H9 (cell line): ENCODE data around the gene ST3GAL5. TPM values are rescaled to one million over a fixed set of nuclear protein-coding genes. Genes with fewer than 3 reads are reported as not detected.

Experiments used
- DNase-seq: peaks from one replicate; pipeline ENCODE4 v3.0.0-alpha.2; 2017
- H2AFZ ChIP-seq: one replicate; pipeline ENCODE4 v1.6.1; 2013; ENCODE audit warnings: mild to moderate bottlenecking, low read length, control low read depth, moderate library complexity
- H2AK5ac ChIP-seq: 2 replicates; pipeline ENCODE4 v1.6.1; 2013; ENCODE audit warnings: low read length, control low read depth, mixed read lengths; ENCODE audit not compliant: insufficient read length
- H2BK120ac ChIP-seq: one replicate; pipeline ENCODE4 v1.6.1; 2013; ENCODE audit warnings: low read depth, mild to moderate bottlenecking, low read length, control low read depth, inconsistent platforms; ENCODE audit not compliant: poor library complexity, severe bottlenecking
- H2BK12ac ChIP-seq: 2 replicates; pipeline ENCODE4 v1.6.1; 2013; ENCODE audit warnings: low read length, control low read depth, mixed read lengths, low read depth; ENCODE audit not compliant: insufficient read length
- H2BK15ac ChIP-seq: 2 replicates; pipeline ENCODE4 v1.6.1; 2013; ENCODE audit warnings: low read depth, low read length, control low read depth
- H2BK20ac ChIP-seq: one replicate; pipeline ENCODE4 v1.6.1; 2013; ENCODE audit warnings: low read depth, mild to moderate bottlenecking, low read length, control low read depth, inconsistent platforms; ENCODE audit not compliant: poor library complexity, severe bottlenecking
- H2BK5ac ChIP-seq: 2 replicates; pipeline ENCODE4 v1.6.1; 2013; ENCODE audit warnings: low read length, control low read depth, mixed read lengths; ENCODE audit not compliant: insufficient read length
- H3K14ac ChIP-seq: 2 replicates; pipeline ENCODE4 v1.6.1; 2013; ENCODE audit warnings: low read length, control low read depth; ENCODE audit not compliant: insufficient read depth
- H3K18ac ChIP-seq: 2 replicates; pipeline ENCODE4 v1.6.1; 2013; ENCODE audit warnings: low read depth, mild to moderate bottlenecking, mixed read lengths, low read length, control low read depth; ENCODE audit not compliant: insufficient read length
- H3K23ac ChIP-seq: 2 replicates; pipeline ENCODE4 v1.6.1; 2013; ENCODE audit warnings: low read length, control low read depth, mixed read lengths, low read depth; ENCODE audit not compliant: insufficient read length
- H3K23me2 ChIP-seq: 2 replicates; pipeline ENCODE4 v1.6.1; 2013; ENCODE audit warnings: low read depth, mild to moderate bottlenecking, mixed read lengths, low read length, control low read depth; ENCODE audit not compliant: insufficient read length, poor library complexity, severe bottlenecking
- H3K27ac ChIP-seq: 2 replicates; pipeline ENCODE4 v1.5.1; 2013; ENCODE audit warnings: low read length, control low read depth, mixed read lengths, low read depth; ENCODE audit not compliant: insufficient read length
- H3K27me3 ChIP-seq: 2 replicates; pipeline ENCODE4 v1.6.1; 2013; ENCODE audit warnings: low read length, control low read depth, inconsistent platforms; ENCODE audit not compliant: insufficient read depth
- H3K4ac ChIP-seq: 2 replicates; pipeline ENCODE4 v1.6.1; 2013; ENCODE audit warnings: low read depth, mild to moderate bottlenecking, control low read depth, inconsistent platforms, low read length, moderate library complexity
- H3K4me1 ChIP-seq: 2 replicates; pipeline ENCODE4 v1.6.1; 2013; ENCODE audit warnings: low read length, control low read depth, inconsistent platforms; ENCODE audit not compliant: insufficient read depth
- H3K4me2 ChIP-seq: 2 replicates; pipeline ENCODE4 v1.6.1; 2013; ENCODE audit warnings: low read length, control low read depth, mixed read lengths; ENCODE audit not compliant: insufficient read length, insufficient read depth
- H3K56ac ChIP-seq: 2 replicates; pipeline ENCODE4 v1.6.1; 2013; ENCODE audit warnings: low read depth, mild to moderate bottlenecking, mixed read lengths, low read length, control low read depth; ENCODE audit not compliant: insufficient read length
- H3K79me1 ChIP-seq: 2 replicates; pipeline ENCODE4 v1.6.1; 2013; ENCODE audit warnings: low read depth, mild to moderate bottlenecking, moderate library complexity, low read length, control low read depth, inconsistent platforms; ENCODE audit not compliant: insufficient read depth, poor library complexity, severe bottlenecking
- H3K79me2 ChIP-seq: 2 replicates; pipeline ENCODE4 v1.6.1; 2013; ENCODE audit warnings: low read length, control low read depth, inconsistent platforms; ENCODE audit not compliant: insufficient read depth
- H3K9ac ChIP-seq: 2 replicates; pipeline ENCODE4 v1.6.1; 2013; ENCODE audit warnings: low read length, control low read depth, mixed read lengths; ENCODE audit not compliant: insufficient read length; ENCODE audit errors: extremely low read depth
- H3K9me3 ChIP-seq: one replicate; pipeline ENCODE4 v1.6.1; 2013; ENCODE audit warnings: low read depth, low read length, inconsistent platforms; ENCODE audit not compliant: control insufficient read depth
- H3T11ph ChIP-seq: one replicate; pipeline ENCODE4 v1.6.1; 2013; ENCODE audit warnings: mild to moderate bottlenecking, low read length, control low read depth, inconsistent platforms
- H4K20me1 ChIP-seq: one replicate; pipeline ENCODE4 v1.6.1; 2013; ENCODE audit not compliant: control insufficient read depth, insufficient read length, insufficient read depth
- H4K5ac ChIP-seq: 2 replicates; pipeline ENCODE4 v1.6.1; 2013; ENCODE audit warnings: low read depth, mild to moderate bottlenecking, mixed read lengths, low read length, control low read depth; ENCODE audit not compliant: insufficient read length
- H4K8ac ChIP-seq: replicated peaks from 2 replicates; pipeline ENCODE4 v1.6.1; 2013; ENCODE audit warnings: low read length, control low read depth, mixed read lengths, low read depth; ENCODE audit not compliant: insufficient read length
- H4K91ac ChIP-seq: 2 replicates; pipeline ENCODE4 v1.6.1; 2013; ENCODE audit warnings: low read depth, mild to moderate bottlenecking, moderate library complexity, mixed read lengths, low read length, control low read depth; ENCODE audit not compliant: insufficient read length
- H3K27ac Mint-ChIP-seq, 3 experiments: 2 replicates in 2 of 3; 3 replicates in 1 of 3; pipeline ENCODE4 v1.8.0; 2020 to 2021; ENCODE audit warnings: mixed read lengths in 3 of 3, mild to moderate bottlenecking in 1 of 3, moderate library complexity in 1 of 3
- H3K27me3 Mint-ChIP-seq: 2 replicates; pipeline ENCODE4 v1.8.0; 2021; ENCODE audit warnings: low read depth, mild to moderate bottlenecking, moderate library complexity, mixed read lengths
- H3K36me3 Mint-ChIP-seq, 3 experiments: 2 replicates in 2 of 3; 3 replicates in 1 of 3; pipeline ENCODE4 v1.8.0; 2020 to 2021; ENCODE audit warnings: low read depth in 3 of 3, mixed read lengths in 3 of 3; ENCODE audit not compliant: insufficient read depth in 1 of 3
- H3K4me1 Mint-ChIP-seq, 2 experiments: 2 replicates each; pipeline ENCODE4 v1.8.0; 2020; ENCODE audit warnings: mixed read lengths in 2 of 2
- H3K4me3 Mint-ChIP-seq, 2 experiments: 2 replicates in 1 of 2; 3 replicates in 1 of 2; pipeline ENCODE4 v1.8.0; 2020 to 2021; ENCODE audit warnings: mild to moderate bottlenecking in 2 of 2, mixed read lengths in 2 of 2, moderate library complexity in 1 of 2
- H3K9me3 Mint-ChIP-seq, 2 experiments: 2 replicates in 1 of 2; 3 replicates in 1 of 2; pipeline ENCODE4 v1.8.0; 2020; ENCODE audit warnings: mild to moderate bottlenecking in 2 of 2, mixed read lengths in 2 of 2, moderate library complexity in 1 of 2
- WGBS: extraction: QIAGEN DNeasy Blood & Tissue Kit; methylation state at CpG from one replicate; pipeline ENCODE4 v1.1.7; 2013; ENCODE audit warnings: missing lambda C conversion rate, low lambda C conversion rate, mixed read lengths; ENCODE audit not compliant: insufficient read length; ENCODE audit errors: extremely low coverage; 5-methylcytosine and 5-hydroxymethylcytosine counted together
- total RNA-seq: library from RNA; stranded (reverse); gene quantifications from 2 replicates; pipeline ENCODE4 v1.2.1, GENCODE V29; 2021
- TF ChIP-seq, protein P1 (sequence below): fragments of 200-600 bp; sonication (generic); conservative IDR thresholded peaks from 3 replicates; pipeline ENCODE4 v1.8.0; 2021; ENCODE audit warnings: antibody characterized with exemption, mild to moderate bottlenecking

ST3GAL5 gene
- total RNA-seq, 1 experiment from 2014 or later: 3.3 TPM

DNA sequence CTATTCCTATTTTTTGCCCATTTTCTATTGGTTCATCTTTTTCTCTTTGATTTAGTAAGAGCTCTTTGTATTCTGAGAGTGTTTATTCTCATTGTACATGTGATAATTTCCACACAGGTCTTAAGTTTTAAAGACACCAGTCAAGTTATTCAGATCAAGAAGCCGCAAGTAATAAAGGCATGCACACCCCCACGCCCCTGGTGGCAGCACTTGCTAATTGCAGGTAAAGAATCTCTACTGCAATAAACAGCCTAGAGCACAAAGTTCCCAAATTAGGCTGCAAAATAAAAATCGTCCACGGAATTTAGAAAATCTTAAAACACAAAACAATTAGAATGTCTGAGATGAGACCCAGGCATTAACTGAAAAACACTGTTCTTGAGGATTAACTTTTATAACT, 45.2 kb downstream of the ST3GAL5 start:
- H4K5ac ChIP-seq: no peak overlapping the region
- H3K27me3 ChIP-seq: no peaks in the 10 kb centered on the region
- peak; percentile 47 for DNase-seq
- H3K27ac Mint-ChIP-seq: no peak overlapping the region
- H2BK15ac ChIP-seq: no peak overlapping the region
- H4K91ac ChIP-seq: no peak overlapping the region
- 0 out of 4 replicates have a peak, but pooled peaks cover 0 to 2% of the 10 kb centered on the region in 2 experiments for H3K4me1 Mint-ChIP-seq
- H3K4ac ChIP-seq: no peak overlapping the region
- H3K14ac ChIP-seq: no peak overlapping the region
- no peak overlapping the region for H2AFZ ChIP-seq
- H3K9ac ChIP-seq: no peak overlapping the region
- no peaks in the 10 kb centered on the region for H3K27me3 Mint-ChIP-seq
- H4K20me1 ChIP-seq: no peaks in the 10 kb centered on the region
- H2BK12ac ChIP-seq: no peak overlapping the region
- no peak overlapping the region for H3K56ac ChIP-seq
- H3K23me2 ChIP-seq: no peaks in the 10 kb centered on the region
- H3K4me2 ChIP-seq: no peak overlapping the region
- TF ChIP-seq, protein P1, sequence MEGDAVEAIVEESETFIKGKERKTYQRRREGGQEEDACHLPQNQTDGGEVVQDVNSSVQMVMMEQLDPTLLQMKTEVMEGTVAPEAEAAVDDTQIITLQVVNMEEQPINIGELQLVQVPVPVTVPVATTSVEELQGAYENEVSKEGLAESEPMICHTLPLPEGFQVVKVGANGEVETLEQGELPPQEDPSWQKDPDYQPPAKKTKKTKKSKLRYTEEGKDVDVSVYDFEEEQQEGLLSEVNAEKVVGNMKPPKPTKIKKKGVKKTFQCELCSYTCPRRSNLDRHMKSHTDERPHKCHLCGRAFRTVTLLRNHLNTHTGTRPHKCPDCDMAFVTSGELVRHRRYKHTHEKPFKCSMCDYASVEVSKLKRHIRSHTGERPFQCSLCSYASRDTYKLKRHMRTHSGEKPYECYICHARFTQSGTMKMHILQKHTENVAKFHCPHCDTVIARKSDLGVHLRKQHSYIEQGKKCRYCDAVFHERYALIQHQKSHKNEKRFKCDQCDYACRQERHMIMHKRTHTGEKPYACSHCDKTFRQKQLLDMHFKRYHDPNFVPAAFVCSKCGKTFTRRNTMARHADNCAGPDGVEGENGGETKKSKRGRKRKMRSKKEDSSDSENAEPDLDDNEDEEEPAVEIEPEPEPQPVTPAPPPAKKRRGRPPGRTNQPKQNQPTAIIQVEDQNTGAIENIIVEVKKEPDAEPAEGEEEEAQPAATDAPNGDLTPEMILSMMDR: peak; percentile 85
- H3K4me3 Mint-ChIP-seq: no peak overlapping the region
- no peaks in the 10 kb centered on the region for H3K79me1 ChIP-seq
- H3T11ph ChIP-seq: no peak overlapping the region
- H2BK20ac ChIP-seq: no peak overlapping the region
- WGBS: no CpG with 5 or more reads among the region's 4 CpGs
- no peak overlapping the region for H2BK5ac ChIP-seq
- H3K9me3 Mint-ChIP-seq: peaks cover 0 to 3% of the 10 kb centered on the region in 2 experiments; a peak in 2 of 5 replicates
- no peak overlapping the region for H3K23ac ChIP-seq
- H3K9me3 ChIP-seq: no peaks in the 10 kb centered on the region
- H2BK120ac ChIP-seq: no peak overlapping the region
- H3K27ac ChIP-seq: no peak overlapping the region
- no peak overlapping the region for H2AK5ac ChIP-seq
- H3K4me1 ChIP-seq: no peaks in the 10 kb centered on the region; the same call in 1 of the 2 replicates
- no peak overlapping the region for H3K18ac ChIP-seq
- H3K79me2 ChIP-seq: no peaks in the 10 kb centered on the region; the same call in 1 of the 2 replicates
- no peak overlapping the region for H4K8ac ChIP-seq
- H3K36me3 Mint-ChIP-seq: peaks cover 0 to 4% (median 1%) of the 10 kb centered on the region in 3 experiments; a peak in 2 of 7 replicates
